GM21526 (cell line): ENCODE results near the gene IRX2.

ENCODE experiments used
- ATAC-seq: cut with Tn5 transposase; IDR thresholded peaks from one replicate; pipeline ENCODE4 v1.9.1; 2021; ENCODE audit warnings: moderate library complexity; ENCODE audit not compliant: unreplicated experiment, low FRiP score

IRX2 gene

DNA sequence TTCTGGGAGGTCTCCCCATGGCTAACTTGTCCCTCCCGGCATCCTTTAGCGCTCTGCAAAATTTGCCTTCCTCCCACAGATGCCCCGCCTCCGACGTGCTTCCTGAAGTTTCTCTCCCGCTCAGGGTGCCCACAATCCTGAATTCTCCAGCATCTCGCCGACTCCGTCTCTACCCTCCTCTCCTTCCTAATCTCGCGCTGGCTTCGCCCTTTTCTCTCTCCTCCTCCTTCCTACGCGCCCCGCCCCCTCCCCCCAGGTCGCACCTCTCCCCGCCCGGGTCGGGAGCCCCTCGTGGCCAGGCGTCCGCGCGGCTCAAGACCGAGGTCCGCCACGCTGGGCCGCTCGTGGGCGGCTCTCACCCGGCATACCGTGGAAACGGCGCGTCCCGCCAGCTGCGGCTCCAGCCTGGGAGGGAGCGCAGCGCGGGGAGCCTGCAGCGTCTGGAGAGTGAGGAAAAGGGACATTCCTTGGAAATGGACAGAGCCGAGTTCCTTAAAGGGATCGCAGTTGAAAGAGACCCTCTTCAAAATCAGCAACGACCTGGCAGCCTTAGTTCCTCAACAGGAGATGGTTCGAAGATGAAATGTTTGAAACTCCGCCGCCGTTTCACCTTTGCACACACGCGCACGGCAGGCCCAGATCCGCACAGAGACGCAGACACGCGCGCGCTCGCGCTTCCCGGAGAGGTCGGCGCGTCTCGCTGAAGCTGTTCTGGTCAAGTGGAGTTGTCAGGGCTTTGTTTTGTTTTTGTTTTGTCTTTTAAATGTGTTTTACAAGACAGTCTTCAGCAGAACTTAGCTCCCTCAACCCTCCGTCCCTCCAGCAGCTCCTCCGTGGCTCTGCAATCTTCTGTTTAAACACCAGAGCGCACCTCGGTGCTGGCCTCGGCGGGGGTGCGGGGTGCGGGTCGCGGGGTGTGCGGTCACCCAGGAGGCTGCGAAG lies 5.0 kb upstream of the IRX2 start:
- ATAC-seq, result no peak

DNA sequence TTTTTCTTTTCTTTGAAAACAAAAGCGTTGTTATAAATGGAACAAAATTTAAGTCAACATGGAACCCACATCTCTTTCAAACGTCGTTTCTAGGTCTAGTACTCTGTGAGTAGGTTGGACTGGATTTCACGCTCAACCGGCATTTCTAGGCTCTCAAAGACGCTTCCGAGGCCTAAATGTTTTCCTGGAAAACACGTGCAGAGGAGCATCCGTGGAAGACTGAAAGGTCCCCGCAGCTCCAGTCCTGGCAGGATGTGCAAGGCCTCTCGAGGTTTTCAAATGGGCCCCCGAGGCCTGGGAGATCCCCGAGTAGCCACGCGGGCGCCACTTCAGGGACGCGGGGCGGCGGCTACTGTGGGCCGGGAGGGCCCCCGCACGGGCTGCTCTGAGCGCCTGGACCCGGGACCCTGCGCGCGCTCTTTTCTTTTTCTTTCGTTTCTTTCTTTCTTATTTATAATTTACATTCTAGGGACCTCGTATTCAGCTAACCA lies 4.2 kb upstream of the IRX2 start:
- ATAC-seq, result no peak

DNA sequence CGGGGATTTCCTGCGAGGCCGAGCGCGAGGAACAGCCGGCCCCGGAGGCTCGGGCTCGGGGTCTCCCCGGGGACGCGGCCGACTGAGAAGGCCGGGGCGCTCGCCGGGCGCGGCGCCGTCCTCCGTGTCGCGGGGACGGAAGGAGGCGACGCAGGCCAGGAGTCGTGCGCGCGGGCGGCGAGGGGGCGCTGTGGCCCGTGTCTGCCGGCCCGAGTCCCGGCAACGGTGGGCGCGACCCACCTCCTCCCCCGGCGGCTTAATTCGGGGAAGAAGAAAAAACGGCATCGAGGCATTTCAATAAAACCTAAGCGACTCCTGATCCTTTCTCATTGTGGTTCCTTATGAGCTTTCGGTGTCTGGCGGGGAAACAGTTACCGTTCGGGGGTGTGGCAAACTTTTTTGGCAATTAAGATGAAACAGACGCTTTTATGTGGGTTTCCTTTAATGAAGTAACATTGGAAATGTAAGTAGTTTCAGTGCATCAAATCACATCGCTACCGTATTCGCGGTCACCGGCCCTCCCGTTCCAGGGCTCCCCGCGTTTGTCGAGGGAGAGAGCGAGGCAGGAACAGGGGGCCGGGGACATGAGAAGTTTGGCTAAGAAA lies 3.7 kb upstream of the IRX2 start:
- ATAC-seq, result no peak

DNA sequence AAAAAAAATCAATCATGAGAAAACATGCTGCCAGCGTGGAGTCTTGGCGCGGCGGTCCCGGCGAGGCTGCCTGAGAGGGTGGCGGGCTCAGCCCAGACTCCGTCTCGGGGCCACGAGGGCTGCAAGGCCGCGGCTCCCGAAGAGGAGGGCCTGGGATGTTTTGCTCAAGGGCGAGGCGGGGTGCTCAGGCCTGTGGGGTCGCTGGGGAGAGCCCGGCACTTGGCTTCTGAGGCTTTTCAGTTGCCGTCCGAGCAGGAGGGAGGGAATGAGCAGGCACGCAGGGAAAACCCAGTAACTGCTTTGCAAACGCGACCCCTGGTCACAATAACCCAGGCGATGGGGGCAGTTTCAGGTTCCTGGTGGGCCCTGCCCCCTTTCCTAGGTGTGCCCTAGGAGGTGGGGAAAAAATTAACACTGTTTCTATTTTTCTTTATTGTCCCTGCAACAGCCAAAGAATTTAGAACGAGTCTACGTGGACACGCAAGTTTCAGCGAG lies 3.2 kb upstream of the IRX2 start:
- no peak for ATAC-seq

DNA sequence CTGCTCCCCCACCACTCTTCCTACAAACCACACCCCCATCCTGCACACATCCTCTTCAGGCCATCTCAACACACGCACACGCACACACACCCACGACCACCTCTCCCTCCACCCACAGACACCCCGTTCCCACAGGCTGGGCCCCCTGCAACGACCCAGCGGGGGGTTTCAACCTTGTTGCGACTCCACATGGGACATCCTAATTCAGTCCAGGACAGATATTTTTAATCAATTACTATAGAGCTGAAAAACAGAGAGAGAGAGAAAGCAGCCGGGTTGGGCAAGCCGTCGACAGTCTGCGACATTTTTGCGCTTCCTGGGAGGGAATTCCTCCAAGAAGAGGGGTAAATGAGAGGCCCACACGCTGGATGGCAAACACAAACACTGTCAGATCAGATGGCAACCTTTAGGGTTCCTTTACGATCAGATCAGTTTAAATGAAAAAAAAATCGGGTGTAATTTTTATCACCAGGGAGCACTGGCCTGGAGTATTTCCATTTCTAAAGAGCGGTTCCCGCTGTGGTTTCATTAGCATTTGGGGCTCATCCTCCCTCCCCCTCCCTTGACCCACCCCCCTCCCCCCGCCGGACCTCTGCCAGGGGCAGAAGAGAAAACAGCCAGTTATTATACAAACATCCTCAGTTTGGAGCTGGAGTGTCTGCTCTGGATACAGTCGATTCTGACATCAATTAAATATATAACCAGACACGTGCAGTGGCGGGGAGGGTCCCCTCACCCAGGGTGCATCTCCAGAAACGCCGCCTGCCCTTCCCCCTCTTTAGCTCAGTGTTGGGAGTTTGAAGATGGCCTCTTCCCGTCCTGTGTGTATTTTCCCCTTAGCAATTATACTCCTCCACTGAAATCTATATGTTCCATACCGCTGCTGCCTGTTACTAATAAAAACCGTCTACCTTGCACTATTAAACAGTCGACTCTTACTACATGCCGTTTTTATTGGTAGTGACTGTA lies 2.3 kb upstream of the IRX2 start:
- no peak for ATAC-seq

DNA sequence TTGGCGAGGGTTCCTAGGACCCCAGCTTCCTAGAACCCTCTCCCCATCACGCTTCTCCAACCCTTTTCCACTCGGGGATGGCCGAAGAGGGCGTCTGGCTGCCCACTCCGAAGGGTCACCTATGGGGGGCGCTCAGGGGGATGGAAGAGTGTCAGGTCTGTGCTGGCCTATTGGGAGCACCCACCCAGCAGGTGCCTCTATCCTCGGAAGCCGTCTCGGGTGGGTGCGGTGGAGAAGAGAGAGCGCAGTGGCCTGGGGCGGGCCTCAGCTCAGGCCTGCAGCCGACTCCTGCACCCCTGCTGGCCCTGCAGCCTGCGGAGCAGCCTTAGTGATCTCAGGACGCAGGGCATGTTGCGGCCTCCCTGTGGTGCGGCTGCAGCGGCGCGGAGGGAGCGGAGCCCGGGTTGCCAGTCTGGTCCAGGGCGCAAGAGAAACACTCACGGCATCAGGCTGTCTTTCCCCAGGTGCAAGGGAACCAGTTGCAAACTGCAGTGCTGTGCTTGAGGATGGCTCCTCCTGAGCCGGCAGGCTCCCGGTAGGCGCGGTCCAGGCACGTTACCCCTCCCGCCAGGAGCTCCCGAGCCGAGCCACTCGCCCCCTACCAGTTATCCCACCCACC lies 1.5 kb upstream of the IRX2 start:
- ATAC-seq, result no peak

DNA sequence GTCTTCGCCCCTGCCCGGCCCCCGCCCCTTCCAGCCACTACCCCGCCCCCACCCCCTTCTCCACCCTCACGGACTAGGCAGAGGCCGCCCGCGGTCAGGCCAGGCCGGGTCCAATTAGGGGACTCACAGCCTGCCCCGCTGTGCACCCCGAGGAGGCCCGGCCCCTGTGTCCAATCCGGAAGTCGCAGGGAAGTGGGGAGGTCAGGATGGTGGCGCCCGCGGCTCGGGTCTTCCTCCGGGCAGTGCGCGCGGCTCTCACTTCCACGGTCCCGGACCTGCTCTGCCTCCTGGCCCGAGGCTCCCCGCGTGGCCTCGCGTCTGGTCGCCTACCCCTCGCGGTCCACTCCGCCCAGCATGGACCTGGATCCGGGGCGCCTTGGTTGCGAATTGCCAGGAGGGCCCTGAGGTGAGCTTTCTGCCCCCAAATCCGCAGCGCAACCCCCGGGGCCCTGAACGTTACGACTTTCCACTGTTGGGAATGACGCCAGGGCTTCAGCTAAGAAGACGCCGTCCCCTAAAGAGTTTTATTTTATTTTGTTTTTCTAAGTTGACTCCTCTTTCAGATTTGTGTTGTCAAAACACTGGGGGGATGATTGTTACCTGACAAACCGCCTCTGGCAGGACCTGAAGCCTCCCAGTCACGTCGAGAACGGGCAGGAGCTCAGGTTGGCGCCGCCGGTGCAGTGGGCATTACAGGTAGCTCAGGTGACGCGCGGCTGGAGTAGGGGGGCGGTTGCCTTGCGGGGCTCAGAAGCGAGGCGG lies 763 bp upstream of the IRX2 start:
- ATAC-seq, result no peak

DNA sequence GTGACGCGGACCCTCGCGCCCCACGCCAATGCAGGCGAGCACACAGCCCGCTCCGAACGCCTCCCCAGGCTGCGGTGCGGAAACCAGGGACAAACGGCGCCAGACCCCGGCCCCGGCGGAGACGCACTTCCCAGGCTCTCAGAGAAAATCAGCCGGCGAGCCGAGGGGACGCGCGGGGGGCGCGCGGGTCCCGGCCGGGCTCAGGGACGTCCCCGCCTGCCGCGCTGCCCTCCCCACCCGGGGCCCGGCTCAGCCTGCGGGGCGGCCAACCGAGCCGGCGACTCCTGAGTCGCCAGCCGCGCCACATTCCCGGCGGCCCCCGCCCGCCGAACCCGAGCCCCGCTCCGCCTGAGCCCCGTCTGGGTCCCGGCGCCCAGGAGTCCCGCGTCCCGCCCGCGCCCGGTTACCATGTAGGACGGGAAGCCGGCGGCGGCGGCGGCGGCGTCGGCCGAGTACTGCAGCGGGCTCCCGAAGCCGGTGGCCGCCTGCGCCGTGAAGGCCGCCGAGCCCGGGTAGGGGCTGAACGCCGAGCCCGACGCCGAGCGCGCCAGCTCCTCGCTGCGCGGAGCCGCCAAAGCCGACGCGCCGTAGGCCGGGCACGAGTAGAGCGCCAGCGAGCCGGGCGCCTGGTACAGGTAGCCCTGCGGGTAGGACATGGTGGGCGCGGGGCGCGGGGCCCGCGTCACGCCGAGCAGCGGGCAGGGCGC lies 566 bp downstream of the IRX2 start:
- no peak for ATAC-seq

DNA sequence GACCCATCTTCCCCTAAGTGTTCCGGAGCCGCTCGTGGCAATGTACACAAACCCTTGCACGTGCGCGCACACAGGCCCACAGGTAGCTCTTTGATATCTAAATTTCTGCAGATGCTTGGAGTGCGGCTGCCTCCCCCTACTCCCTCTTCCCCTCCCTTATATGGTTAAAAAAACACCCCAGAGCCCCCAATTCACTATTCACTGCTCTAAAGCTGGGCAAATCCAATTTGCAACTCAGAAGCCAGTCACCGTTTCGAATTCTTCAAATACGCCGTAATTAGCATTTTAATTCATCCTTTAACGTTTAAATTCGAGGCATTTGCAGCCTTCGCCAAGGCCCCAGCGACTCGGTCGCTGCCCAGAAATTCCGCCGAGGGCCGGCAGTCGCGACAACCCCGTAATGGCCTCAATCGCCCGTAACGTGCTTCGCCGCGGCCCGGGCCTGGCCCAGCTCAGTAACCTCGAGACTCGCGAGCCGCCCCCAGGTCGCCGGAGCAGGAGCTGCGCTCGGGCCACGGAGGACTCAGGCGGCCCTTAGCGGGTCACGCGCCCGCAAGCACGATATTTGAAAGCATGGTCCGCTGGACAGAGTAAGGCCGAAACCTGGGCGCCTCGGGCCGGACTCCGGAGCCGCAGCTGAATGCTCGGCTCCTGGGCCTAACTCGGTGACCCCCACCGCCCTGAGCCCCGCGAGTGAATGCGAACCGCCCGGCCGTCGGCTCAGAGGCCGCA lies 1.3 kb downstream of the IRX2 start:
- no peak for ATAC-seq

DNA sequence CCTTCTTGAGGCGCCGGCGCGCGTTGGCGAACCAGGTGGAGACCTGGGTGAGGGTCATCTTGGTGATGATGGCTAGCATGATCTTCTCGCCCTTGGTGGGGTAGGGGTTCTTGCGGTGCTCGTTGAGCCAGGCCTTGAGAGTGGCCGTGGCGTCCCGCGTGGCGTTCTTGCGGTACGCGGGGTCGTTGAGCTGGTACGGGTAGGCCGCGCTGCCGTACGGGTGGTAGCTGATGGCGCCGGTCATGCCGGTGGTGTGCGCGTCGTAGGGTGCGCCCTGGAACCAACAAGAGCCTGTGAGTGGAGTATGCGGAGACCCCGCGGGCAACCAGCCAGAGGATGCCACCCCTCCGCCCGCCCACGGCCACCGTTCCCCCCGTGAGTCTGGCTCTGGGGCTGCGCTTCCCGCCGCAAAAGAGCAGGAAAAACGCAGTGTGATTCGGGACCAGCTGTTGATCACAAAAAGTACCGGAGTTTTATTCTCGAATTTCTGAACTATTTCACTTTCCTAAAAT lies 1.9 kb downstream of the IRX2 start:
- no peak for ATAC-seq

DNA sequence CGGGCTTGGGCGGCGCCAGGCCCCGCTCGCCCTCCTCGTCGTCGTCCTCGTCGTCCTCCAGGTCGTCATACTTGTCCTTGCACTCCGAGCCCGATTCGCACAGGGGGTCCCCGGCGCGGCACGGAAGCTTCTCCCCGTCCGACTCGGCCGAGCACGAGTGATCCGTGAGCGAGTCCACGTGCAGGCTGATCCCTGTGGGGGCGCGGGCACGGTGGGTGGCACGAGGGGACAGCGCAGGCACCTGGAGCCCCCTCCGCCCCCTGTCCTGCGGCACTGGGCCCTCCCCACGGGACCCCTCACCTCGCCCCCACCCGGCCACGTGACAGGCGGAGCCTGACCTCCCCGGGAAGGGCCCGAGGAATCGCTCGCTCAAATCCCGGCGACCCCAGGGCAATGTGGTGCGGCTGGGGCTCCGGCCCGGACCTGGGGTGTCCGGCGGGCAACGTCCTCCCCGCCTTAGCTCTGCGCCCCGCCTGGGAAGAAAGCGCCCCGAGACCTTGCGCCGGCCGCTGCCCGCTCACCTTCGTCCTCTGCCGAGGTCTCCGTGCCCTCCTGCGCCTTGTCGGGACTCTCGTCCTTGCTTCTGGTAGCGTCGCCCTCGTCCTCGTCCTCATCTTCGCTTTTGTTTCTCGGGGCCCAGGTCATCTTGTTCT lies 2.5 kb downstream of the IRX2 start:
- no peak for ATAC-seq

DNA sequence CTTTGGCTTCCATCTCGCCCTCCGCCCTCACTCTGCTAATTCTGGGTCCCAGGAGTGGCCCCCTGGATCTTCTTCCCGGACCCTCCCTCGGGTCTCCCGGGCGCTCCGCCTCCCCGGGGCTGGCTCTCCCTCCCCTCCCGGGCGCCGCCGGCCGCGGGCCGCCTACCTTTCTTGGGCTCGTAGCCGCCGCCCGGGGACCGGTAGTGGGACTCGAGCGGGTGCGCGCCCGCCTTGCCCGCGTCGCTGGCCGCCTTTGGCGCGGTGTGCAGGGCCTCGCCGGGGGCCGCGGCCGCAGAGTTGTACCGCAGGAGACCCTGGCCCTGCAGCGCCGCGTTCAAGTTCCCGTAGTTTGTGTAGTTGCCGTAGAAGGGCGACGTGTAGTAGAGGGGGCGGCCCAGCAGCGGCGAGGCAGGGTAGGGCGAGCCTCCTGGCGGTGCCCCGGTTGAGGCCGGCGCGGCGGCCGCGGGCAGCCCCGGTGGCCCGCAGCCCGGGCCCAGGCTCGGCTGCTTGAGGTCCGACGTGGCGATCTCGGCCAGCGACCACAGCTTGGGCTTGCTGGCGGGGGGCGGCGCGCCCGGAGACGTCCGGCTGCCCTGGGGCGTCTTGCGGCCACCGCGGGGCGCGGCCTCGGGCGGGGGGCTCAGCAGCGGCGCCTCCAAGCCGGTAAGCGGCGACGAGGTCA lies 3.2 kb downstream of the IRX2 start:
- no peak for ATAC-seq

DNA sequence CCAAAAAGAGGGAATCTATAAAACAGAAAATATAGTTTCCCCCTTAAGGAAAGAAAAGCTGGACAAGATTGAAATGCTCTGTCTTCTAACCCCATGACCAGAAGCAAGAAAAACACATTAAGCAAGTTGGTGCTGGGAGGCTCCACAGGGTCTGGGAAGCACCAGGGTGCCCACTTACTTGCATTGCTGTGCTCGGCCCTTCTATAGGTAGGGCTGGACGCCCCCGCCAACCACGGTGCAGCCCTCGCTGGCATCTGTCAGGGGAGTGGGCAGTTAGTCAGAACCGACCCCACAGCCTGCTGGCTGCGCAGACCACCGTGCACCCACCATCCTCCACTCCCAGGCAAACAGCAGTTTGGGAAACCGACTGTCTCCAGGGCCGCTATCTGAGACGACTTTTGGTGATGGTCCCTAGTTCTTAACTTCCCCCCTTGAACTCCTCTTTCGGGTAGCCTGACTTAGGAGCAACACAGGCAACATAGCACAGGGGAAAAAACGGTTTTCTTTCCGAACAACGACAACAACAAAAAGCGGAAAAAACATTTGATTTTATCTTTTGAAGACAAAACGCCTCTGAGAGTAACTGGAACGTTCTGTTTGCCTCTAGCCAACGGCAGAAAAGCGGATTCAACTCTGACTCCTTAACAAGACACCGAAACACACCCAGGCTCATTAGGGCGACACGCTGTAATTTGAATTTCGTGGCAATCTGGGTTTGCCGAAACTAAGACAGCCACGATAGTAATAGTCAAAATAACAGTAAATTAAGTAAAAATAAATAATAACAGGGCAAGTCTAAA lies 3.9 kb downstream of the IRX2 start:
- no peak for ATAC-seq

DNA sequence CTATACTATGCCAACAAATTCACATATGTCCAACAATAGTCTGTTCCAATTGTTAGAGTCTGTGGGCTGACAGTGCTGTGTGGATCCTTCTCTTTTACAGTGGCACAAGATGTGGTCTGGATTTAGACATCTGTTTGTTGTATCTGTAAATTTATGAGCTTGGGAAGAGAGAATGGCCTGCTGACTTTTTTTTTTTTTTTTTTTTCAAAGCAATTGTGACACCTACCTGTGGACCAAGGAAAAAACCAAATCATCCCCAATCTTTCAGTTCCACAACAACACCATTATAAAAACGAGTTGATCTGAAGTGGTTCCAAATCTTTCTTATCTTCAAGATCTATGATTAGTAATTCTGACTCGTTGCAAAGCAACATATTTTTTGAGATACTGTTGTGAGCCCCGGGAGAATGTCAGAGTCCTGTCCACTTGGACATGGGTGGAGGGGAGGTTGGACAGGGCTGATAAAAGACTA lies 4.9 kb downstream of the IRX2 start:
- no peak for ATAC-seq

DNA sequence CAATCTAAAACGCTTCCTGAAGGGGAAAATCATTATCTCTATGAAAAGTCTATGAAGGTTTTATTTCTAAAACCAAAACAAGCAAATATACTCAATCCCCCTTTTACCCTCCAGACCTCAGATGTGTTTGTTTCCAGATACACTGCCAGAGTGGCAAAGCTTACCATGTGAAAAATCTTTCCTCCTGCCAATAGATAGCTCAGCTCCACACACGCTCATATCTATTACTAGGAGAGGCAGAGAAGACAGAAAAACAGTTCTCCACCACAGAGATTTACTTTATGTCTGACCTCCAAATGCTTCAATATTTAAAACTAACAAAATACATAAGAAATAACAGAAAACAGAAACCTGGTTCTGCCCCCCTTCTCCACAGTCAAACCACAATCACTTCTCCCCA lies 7.0 kb downstream of the IRX2 start:
- no peak for ATAC-seq
